Measurements from ENCODE around the gene LRRC1.

DNA sequence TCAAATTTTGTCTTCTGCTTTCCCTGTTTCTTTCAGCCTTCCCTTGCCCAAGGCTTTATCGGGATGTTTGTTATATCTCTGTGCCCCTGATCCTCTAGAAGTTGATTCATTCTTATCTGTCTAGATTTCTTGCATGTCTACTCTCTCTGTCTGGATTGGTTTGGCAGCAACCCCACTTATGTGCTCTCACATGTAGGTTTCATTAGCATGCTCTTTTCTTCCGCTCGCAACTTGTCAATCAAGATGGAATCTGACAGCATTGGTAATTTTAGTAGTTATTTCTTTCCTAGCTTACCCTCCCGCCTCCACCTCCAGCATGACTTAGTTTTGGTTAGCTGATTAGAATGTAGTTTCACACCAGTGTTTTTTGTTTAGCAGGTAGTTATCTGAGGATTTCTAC, 39.3 kb downstream of the LRRC1 start:
- TF ChIP-seq, protein P1, sequence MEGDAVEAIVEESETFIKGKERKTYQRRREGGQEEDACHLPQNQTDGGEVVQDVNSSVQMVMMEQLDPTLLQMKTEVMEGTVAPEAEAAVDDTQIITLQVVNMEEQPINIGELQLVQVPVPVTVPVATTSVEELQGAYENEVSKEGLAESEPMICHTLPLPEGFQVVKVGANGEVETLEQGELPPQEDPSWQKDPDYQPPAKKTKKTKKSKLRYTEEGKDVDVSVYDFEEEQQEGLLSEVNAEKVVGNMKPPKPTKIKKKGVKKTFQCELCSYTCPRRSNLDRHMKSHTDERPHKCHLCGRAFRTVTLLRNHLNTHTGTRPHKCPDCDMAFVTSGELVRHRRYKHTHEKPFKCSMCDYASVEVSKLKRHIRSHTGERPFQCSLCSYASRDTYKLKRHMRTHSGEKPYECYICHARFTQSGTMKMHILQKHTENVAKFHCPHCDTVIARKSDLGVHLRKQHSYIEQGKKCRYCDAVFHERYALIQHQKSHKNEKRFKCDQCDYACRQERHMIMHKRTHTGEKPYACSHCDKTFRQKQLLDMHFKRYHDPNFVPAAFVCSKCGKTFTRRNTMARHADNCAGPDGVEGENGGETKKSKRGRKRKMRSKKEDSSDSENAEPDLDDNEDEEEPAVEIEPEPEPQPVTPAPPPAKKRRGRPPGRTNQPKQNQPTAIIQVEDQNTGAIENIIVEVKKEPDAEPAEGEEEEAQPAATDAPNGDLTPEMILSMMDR (IDR thresholded peaks at IDR 0.05), result no peak
- TF ChIP-seq EP300 (IDR thresholded peaks at IDR 0.05) (no peak), POLR2A (IDR thresholded peaks at IDR 0.05) (no peak), POLR2AphosphoS5 (IDR thresholded peaks at IDR 0.05) (no peak)
